Testis (tissue), 3 donors: ENCODE results near the gene RPL29. TPM values are rescaled to one million over a fixed set of nuclear protein-coding genes. Genes with fewer than 3 reads are reported as not detected.

Experiments used
- DNase-seq: peaks from one replicate; pipeline ENCODE4 v3.0.0-alpha.2; 2019
- H3K27ac ChIP-seq, 2 donors: fragments of 200-600 bp; sonication (generic); one replicate each; pipeline ENCODE4 v1.5.1; 2019
- H3K27me3 ChIP-seq: fragments of 200-600 bp; sonication (generic); one replicate; pipeline ENCODE4 v1.5.1; 2019
- H3K36me3 ChIP-seq: fragments of 200-600 bp; sonication (generic); one replicate; pipeline ENCODE4 v1.5.1; 2017; ENCODE audit warnings: low read depth; ENCODE audit errors: missing control alignments
- H3K4me1 ChIP-seq: fragments of 200-600 bp; sonication (generic); one replicate; pipeline ENCODE4 v1.5.1; 2019
- H3K4me3 ChIP-seq, 2 donors: fragments of 200-600 bp; sonication (generic); one replicate each; pipeline ENCODE4 v1.5.1; 2017 to 2019
- H3K9me3 ChIP-seq: fragments of 200-600 bp; sonication (generic); one replicate; pipeline ENCODE4 v1.5.1; 2017
- POLR2A ChIP-seq: fragments of 450-650 bp; IDR thresholded peaks from one replicate; pipeline ENCODE4 v1.6.1; 2017; ENCODE audit warnings: antibody characterized with exemption, mild to moderate bottlenecking, moderate library complexity
- WGBS, 2 donors: methylation state at CpG; one replicate each; pipeline ENCODE4 v1.1.5; 2018; 5-methylcytosine and 5-hydroxymethylcytosine counted together
- intact Hi-C: fragments of 100-400 bp; cut with DNase I; formaldehyde crosslinking; loops from one replicate; pipeline ENCODE4 v1.15.1; 2023; ENCODE audit warnings: low total_unique reads
- polyA plus RNA-seq: library from polyadenylated mRNA; stranded (reverse); fragments of 350-450 nt; fragmentation: Illumina TruSeq; extraction: RNeasy Lipid Tissue Mini Kit (QIAGEN cat#74804); gene quantifications from one replicate; pipeline ENCODE4 v1.2.3, GENCODE V29; 2014; ENCODE audit warnings: low read depth, low replicate concordance; ENCODE audit not compliant: insufficient read depth
- small RNA-seq, 2 donors: library from RNA; depleted of rRNA; stranded (forward); fragments of <200 nt; gene quantifications; one replicate each; pipeline ENCODE3, GENCODE V24; 2016
- total RNA-seq, 2 donors: library from RNA; depleted of rRNA; stranded (reverse); fragments of >200 nt; gene quantifications; one replicate each; pipeline ENCODE4 v1.2.3, GENCODE V29; 2016
- TF ChIP-seq, protein P1 (sequence below), 3 experiments: fragments of 450-650 bp in 2 of 3; fragments of 200-600 bp in 1 of 3; sonication (generic) in 1 of 3; IDR thresholded peaks; one replicate each; pipeline ENCODE4 v1.5.1; 2016 to 2019; ENCODE audit warnings: antibody characterized with exemption in 3 of 3, mild to moderate bottlenecking in 2 of 3, moderate library complexity in 1 of 3

Gene RPL29
- total and polyA plus RNA-seq, 3 donors from 2014 or later, result 491 to 999 (median 965) TPM

DNA sequence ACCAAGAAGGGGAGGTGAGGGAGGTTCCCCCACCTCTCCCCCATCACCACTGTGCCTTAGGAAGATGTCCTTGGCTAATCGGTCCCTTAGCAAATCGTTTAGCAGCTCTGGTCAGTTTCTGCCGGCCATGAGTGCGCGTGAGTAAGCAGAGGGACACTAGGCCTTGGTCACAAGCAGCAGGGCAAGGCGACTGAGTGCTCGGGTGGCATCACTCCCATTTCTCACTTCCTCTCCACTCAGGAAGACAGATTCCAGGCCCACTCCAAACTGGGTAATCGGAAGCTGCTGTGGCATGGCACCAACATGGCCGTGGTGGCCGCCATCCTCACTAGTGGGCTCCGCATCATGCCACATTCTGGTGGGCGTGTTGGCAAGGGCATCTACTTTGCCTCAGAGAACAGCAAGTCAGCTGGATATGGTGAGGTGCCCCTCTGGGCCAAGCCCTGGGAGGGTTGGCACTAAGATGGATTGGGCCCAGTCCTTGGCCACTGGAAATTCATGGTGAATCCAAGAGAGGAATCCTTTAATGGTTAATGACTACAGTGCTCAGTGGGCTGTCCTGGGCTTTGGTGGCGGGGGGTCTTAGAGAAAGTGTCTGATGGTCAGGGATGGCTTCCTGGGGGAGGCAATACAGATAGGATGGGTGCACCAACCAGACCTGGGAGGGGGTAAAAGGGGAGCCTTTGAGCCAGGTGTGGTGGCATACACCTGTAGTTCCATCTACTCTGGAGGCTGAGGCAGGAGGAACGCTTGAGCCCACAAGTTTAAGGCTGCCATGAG is 49.6 kb downstream of the RPL29 start:
- DNase-seq, result no peak
- intact Hi-C loops, result no loop called here
- Histone ChIP-seq H3K27me3 (no peaks in the 10 kb centered on the region), H3K4me1 (peaks cover 13% of the 10 kb centered on the region), H3K4me3 (no peak overlapping the region), H3K9me3 (no peaks in the 10 kb centered on the region), H3K36me3 (no peaks in the 10 kb centered on the region), H3K27ac (no peak overlapping the region)
- 89 to 95% methylated on average over 14 of the region's 14 CpGs for WGBS, 2 donors
- TF ChIP-seq, protein P1, sequence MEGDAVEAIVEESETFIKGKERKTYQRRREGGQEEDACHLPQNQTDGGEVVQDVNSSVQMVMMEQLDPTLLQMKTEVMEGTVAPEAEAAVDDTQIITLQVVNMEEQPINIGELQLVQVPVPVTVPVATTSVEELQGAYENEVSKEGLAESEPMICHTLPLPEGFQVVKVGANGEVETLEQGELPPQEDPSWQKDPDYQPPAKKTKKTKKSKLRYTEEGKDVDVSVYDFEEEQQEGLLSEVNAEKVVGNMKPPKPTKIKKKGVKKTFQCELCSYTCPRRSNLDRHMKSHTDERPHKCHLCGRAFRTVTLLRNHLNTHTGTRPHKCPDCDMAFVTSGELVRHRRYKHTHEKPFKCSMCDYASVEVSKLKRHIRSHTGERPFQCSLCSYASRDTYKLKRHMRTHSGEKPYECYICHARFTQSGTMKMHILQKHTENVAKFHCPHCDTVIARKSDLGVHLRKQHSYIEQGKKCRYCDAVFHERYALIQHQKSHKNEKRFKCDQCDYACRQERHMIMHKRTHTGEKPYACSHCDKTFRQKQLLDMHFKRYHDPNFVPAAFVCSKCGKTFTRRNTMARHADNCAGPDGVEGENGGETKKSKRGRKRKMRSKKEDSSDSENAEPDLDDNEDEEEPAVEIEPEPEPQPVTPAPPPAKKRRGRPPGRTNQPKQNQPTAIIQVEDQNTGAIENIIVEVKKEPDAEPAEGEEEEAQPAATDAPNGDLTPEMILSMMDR (IDR thresholded peaks at IDR 0.05), result no peak
- no peak for TF ChIP-seq POLR2A

DNA sequence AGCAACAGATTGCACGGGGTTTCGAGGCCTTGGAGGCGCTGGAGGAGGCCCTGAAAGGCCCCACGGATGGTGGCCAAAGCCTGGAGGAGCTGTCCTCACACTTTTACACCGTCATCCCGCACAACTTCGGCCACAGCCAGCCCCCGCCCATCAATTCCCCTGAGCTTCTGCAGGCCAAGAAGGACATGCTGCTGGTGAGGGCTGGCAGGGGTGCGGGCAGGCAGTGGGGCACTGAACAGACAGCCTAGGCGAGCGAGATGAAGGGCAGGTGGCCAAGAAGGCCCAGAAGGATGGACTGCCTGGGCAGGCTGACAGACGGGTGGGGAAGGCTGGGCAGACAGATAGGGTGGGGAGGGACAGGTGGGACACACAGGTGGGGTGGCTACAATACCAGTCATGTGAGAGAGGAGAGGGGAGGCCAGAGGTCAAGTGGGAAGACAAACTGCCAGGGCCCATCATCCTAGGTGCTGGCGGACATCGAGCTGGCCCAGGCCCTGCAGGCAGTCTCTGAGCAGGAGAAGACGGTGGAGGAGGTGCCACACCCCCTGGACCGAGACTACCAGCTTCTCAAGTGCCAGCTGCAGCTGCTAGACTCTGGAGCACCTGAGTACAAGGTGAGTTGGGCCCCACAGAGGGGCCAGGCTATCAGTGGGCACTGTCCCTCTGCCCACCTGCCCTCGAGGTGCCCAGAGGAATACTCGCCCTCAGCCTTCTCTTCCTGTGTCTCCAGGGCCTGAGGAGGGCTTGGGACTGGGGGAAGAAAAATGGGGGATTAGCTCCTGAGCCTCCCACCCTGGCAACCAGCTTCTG is 50.5 kb downstream of the RPL29 start:
- DNase-seq, result no peak

DNA sequence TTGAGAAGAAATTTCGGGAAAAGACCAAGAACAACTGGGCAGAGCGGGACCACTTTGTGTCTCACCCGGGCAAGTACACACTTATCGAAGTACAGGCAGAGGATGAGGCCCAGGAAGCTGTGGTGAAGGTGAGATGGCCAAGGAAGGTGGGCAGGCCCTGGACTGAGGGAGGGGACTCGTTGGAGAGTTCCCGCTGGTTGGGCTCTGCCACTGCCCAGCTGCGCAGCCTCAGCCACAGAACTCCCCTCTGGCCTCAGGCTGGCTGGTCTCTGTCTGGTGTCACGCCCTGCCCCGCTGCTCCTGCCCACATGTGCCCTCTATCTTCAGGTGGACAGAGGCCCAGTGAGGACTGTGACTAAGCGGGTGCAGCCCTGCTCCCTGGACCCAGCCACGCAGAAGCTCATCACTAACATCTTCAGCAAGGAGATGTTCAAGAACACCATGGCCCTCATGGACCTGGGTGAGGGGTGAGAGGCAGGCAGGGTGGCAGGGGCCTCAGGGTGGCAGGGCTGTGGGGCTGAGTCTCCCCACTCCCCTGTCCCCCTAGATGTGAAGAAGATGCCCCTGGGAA is 51.2 kb downstream of the RPL29 start:
- Histone ChIP-seq H3K9me3 (no peaks in the 10 kb centered on the region), H3K27ac (no peak overlapping the region), H3K27me3 (no peaks in the 10 kb centered on the region), H3K36me3 (no peaks in the 10 kb centered on the region), H3K4me1 (peaks cover 18% of the 10 kb centered on the region), H3K4me3 (no peak overlapping the region)
- 91 to 92% methylated on average over 11 of the region's 11 CpGs for WGBS, 2 donors
- no peak for DNase-seq
- intact Hi-C loops, result no loop called here
- no peak for TF ChIP-seq POLR2A
- TF ChIP-seq, protein P1 (IDR thresholded peaks at IDR 0.05), result no peak

More for the DNA sequence above, 50.5 kb downstream of the RPL29 start:
- WGBS, 2 donors, result 94 to 95% methylated on average over 11 to 18 of the region's 18 CpGs
- H3K9me3 ChIP-seq, result no peaks in the 10 kb centered on the region
- H3K4me3 ChIP-seq, result no peak overlapping the region
- H3K27me3 ChIP-seq, result no peaks in the 10 kb centered on the region
- peaks cover 18% of the 10 kb centered on the region for H3K4me1 ChIP-seq
- no peak for TF ChIP-seq POLR2A
- TF ChIP-seq, protein P1 (IDR thresholded peaks at IDR 0.05), result no peak
- no peaks in the 10 kb centered on the region for H3K36me3 ChIP-seq
- H3K27ac ChIP-seq, result no peak overlapping the region
- intact Hi-C loops, result no loop called here

Small RNA genes within 50 kb of the gene (small RNA-seq; reads per million reads assigned to genes)
- 0 reads per million in 2 donors for gene AC115284.1

Other genes starting within 250 kb of the RPL29 start
- gene IQCF6, start 216.7 kb downstream of the RPL29 start, total RNA-seq, result 10 to 100 TPM; 12.3 to 23.4 TPM
- gene IQCF6, start 216.7 kb downstream of the RPL29 start, polyA plus RNA-seq, result 30.4 TPM
- 10 to 100 TPM; 20.1 to 78.0 TPM for gene IQCF2, start 134.3 kb downstream of the RPL29 start, total RNA-seq
- gene IQCF2, start 134.3 kb downstream of the RPL29 start, polyA plus RNA-seq, result 65.9 TPM
- gene IQCF5, start 120.3 kb downstream of the RPL29 start, total RNA-seq, result 100 to 1,000 TPM in 1 of 2 donors, 10 to 100 TPM in 1; 34.3 to 114 TPM
- gene IQCF5, start 120.3 kb downstream of the RPL29 start, polyA plus RNA-seq, result 78.9 TPM
- gene IQCF1, start 92.5 kb downstream of the RPL29 start, total RNA-seq, result 10 to 100 TPM; 35.3 to 90.1 TPM
- 110 TPM for gene IQCF1, start 92.5 kb downstream of the RPL29 start, polyA plus RNA-seq
- gene RRP9, start 54.0 kb downstream of the RPL29 start, total RNA-seq, result 10 to 100 TPM; 11.6 to 18.1 TPM
- 18.7 TPM for gene RRP9, start 54.0 kb downstream of the RPL29 start, polyA plus RNA-seq
- 10 to 100 TPM; 17.5 to 24.7 TPM for gene PARP3, start 53.5 kb downstream of the RPL29 start, total RNA-seq
- gene PARP3, start 53.5 kb downstream of the RPL29 start, polyA plus RNA-seq, result 18.2 TPM
- gene GPR62, start 40.5 kb downstream of the RPL29 start, total RNA-seq, result under 1 TPM; 0.39 to 0.50 TPM
- 0.18 TPM for gene GPR62, start 40.5 kb downstream of the RPL29 start, polyA plus RNA-seq
- 10 to 100 TPM; 47.1 to 54.1 TPM for gene PCBP4, start 28.4 kb downstream of the RPL29 start, total RNA-seq
- gene PCBP4, start 28.4 kb downstream of the RPL29 start, polyA plus RNA-seq, result 35.8 TPM
- gene ABHD14B, start 21.8 kb downstream of the RPL29 start, total RNA-seq, result 10 to 100 TPM; 26.7 to 27.1 TPM
- 26.0 TPM for gene ABHD14B, start 21.8 kb downstream of the RPL29 start, polyA plus RNA-seq
- 10 to 100 TPM; 38.9 to 51.6 TPM for gene ABHD14A, start 20.8 kb downstream of the RPL29 start, total RNA-seq
- 27.7 TPM for gene ABHD14A, start 20.8 kb downstream of the RPL29 start, polyA plus RNA-seq
- 10 to 100 TPM; 16.0 to 17.1 TPM for gene ACY1, start 12.4 kb downstream of the RPL29 start, total RNA-seq
- 26.7 TPM for gene ACY1, start 12.4 kb downstream of the RPL29 start, polyA plus RNA-seq
- gene DUSP7, start 60.7 kb upstream of the RPL29 start, total RNA-seq, result 10 to 100 TPM; 40.6 to 48.8 TPM
- 25.1 TPM for gene DUSP7, start 60.7 kb upstream of the RPL29 start, polyA plus RNA-seq
- gene POC1A, start 158.5 kb upstream of the RPL29 start, total RNA-seq, result 10 to 100 TPM; 16.7 to 21.7 TPM
- 36.1 TPM for gene POC1A, start 158.5 kb upstream of the RPL29 start, polyA plus RNA-seq
- gene ALAS1, start 202.3 kb upstream of the RPL29 start, total RNA-seq, result 10 to 100 TPM; 49.9 to 51.4 TPM
- gene ALAS1, start 202.3 kb upstream of the RPL29 start, polyA plus RNA-seq, result 54.2 TPM
- under 1 TPM; 0.08 to 0.25 TPM for gene TLR9, start 229.8 kb upstream of the RPL29 start, total RNA-seq
- gene TLR9, start 229.8 kb upstream of the RPL29 start, polyA plus RNA-seq, result 0.20 TPM
- 10 to 100 TPM; 36.5 to 58.1 TPM for gene TWF2, start 243.3 kb upstream of the RPL29 start, total RNA-seq
- 30.0 TPM for gene TWF2, start 243.3 kb upstream of the RPL29 start, polyA plus RNA-seq
- 10 to 100 TPM; 12.9 to 15.2 TPM for gene PPM1M, start 249.9 kb upstream of the RPL29 start, total RNA-seq
- 22.2 TPM for gene PPM1M, start 249.9 kb upstream of the RPL29 start, polyA plus RNA-seq